Panc1 (cell line): ENCODE data around the gene VPREB1.

ENCODE experiments used
- POLR2AphosphoS5 ChIP-seq: IDR thresholded peaks from 2 replicates; pipeline ENCODE4 v1.6.1; 2012; ENCODE audit warnings: mild to moderate bottlenecking, low read depth, low read length, moderate library complexity
- TCF7L2 ChIP-seq: IDR thresholded peaks from 2 replicates; pipeline ENCODE4 v1.6.1; 2011; ENCODE audit warnings: mild to moderate bottlenecking, low read depth, low read length, inconsistent platforms
- TF ChIP-seq, protein P1 (sequence below): fragments of 450-650 bp; IDR thresholded peaks from 2 replicates; pipeline ENCODE4 v1.5.1; 2017; ENCODE audit warnings: mild to moderate bottlenecking

DNA sequence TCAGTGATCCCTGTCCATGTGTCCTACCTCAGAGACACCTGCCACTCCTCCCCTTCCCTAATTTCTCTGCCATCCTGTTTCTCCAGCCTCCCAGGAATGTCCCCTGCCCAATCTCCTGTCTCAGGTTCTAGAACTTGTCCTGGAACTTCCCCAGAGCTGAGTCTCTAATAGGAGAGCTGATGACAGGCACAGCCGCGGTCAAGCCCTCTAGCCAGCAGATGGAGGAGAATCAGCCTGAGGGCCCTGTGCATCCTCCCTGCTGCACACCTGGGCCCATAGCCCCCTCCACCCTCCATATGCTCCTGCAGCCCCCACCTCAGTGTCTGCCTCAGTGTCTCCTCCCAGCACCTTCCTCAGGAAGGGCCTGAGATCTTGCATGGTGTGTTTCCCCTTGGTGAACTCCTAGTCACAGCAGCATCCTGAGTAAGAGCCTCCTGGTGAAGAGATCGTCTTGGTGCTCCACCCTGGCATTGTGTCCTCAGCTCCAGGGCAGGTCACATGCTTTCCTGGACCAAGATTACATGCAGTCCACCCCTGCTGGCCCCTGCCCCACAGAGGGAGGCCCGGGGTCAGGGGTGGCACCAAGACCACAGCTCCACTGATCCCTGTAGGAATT is 43.9 kb upstream of the VPREB1 start:
- TF ChIP-seq, protein P1, sequence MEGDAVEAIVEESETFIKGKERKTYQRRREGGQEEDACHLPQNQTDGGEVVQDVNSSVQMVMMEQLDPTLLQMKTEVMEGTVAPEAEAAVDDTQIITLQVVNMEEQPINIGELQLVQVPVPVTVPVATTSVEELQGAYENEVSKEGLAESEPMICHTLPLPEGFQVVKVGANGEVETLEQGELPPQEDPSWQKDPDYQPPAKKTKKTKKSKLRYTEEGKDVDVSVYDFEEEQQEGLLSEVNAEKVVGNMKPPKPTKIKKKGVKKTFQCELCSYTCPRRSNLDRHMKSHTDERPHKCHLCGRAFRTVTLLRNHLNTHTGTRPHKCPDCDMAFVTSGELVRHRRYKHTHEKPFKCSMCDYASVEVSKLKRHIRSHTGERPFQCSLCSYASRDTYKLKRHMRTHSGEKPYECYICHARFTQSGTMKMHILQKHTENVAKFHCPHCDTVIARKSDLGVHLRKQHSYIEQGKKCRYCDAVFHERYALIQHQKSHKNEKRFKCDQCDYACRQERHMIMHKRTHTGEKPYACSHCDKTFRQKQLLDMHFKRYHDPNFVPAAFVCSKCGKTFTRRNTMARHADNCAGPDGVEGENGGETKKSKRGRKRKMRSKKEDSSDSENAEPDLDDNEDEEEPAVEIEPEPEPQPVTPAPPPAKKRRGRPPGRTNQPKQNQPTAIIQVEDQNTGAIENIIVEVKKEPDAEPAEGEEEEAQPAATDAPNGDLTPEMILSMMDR = no peak
- TF ChIP-seq POLR2AphosphoS5 = no peak
- no peak for TF ChIP-seq TCF7L2
